ENCODE data around the gene ASIC3.

Gene ASIC3

DNA sequence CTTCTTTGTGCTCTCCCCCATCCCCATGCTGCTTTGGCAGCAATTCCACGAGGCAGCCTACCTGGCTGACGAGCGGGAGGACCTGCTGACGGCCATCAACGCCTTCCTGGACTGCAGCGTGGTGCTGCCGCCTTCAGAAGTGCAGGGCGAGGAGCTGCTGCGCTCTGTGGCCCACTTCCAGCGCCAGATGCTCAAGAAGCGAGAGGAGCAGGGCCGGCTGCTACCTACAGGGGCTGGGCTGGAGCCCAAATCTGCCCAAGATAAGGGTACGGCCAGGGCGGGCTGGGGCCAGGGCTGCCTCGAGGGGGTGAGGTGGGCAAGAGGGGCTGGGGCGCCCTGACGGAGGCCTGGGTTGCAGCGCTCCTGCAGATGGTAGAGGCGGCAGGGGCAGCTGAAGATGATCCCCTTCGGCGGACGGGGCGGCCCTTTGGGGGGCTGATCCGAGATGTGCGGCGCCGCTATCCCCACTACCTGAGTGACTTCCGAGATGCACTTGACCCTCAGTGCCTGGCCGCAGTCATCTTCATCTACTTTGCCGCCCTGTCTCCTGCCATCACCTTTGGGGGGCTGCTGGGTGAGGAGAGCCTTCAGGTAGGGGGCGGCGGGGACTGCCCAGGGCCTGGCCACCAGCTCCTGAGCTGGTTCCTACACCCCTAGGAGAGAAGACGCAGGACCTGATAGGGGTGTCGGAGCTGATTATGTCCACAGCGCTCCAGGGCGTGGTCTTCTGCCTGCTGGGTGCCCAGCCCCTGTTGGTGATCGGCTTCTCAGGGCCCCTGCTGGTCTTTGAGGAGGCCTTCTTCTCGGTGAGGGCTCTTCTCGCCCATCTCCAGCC is 22.9 kb downstream of the ASIC3 start:
- DNase-seq (ENCODE audit: low read depth): no peak

DNA sequence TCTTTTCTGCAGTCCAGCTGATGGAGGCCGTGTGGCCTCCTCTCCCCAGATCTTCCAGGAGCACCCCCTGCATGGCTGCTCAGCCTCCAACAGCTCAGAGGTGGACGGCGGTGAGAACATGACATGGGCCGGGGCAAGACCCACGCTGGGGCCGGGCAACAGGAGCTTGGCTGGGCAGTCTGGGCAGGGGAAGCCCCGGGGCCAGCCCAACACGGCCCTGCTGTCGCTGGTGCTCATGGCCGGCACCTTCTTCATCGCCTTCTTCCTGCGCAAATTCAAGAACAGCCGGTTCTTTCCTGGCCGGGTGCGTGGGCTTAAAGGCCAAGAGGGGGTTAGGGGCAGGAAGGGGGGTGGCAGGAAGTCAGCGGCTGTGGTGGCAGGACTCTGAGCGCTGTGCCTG is 25.7 kb downstream of the ASIC3 start:
- DNase-seq (ENCODE audit: low read depth): no peak

DNA sequence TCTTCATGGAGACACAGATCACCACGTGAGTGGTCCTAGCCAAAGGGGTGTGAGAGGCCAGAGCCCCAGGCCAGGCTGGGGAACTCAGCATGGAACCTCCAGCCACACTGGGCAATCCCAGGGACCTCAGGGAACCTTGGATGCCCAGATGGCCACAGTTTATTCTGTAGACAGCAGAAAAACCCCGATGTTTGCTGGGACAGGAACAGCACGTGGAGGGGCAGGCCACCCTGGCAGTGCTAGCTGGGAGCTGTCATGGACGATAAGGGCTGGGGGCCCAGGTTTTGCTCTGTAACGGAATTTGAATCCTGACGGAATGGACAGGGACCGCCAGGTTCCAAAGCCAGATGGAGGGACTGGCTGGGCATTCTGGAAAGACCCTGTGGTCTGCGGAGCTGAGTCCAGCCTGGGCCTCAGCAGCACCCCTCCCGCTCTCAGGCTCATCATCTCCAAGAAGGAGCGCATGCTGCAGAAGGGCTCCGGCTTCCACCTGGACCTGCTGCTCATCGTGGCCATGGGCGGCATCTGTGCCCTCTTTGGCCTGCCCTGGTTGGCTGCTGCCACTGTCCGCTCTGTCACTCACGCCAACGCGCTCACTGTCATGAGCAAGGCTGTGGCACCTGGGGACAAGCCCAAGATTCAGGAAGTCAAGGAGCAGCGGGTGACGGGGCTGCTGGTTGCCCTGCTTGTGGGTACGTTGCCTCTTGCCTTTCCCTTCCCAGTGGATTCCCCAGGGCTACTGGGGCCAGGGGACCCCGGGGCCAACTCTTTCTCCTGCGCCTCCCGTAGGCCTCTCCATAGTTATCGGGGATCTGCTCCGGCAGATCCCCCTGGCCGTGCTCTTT is 26.7 kb downstream of the ASIC3 start:
- no peak for DNase-seq (ENCODE audit: low read depth)

DNA sequence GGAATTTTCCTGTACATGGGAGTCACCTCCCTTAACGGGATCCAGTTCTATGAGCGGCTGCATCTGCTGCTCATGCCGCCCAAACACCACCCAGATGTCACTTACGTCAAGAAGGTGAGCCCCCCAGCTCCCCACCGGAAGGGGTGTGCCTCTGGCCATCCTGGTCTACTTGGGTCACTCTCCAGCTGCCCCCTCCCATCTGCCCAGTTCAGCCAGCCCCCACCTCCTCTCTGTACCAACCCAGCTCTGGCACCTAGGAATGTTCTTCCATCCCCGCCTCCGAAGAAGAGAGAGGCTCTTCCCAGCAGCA is 27.3 kb downstream of the ASIC3 start:
- no peak for DNase-seq (ENCODE audit: low read depth)

DNA sequence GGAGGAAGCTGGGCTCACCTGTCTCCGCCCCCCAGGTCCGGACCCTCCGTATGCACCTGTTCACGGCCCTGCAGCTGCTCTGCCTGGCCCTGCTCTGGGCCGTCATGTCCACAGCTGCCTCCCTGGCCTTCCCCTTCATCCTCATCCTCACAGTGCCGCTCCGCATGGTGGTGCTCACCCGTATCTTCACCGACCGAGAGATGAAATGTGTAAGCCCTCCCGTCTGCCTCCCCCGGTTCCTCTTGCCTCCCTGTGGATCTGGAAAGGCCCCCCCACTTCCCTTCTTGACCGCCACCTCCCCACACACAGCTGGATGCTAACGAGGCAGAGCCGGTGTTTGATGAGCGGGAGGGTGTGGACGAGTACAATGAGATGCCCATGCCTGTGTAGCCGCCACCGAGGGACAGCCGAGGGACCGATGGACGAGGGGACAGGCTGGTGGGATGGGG is 27.7 kb downstream of the ASIC3 start:
- DNase-seq (ENCODE audit: low read depth): no peak

DNA sequence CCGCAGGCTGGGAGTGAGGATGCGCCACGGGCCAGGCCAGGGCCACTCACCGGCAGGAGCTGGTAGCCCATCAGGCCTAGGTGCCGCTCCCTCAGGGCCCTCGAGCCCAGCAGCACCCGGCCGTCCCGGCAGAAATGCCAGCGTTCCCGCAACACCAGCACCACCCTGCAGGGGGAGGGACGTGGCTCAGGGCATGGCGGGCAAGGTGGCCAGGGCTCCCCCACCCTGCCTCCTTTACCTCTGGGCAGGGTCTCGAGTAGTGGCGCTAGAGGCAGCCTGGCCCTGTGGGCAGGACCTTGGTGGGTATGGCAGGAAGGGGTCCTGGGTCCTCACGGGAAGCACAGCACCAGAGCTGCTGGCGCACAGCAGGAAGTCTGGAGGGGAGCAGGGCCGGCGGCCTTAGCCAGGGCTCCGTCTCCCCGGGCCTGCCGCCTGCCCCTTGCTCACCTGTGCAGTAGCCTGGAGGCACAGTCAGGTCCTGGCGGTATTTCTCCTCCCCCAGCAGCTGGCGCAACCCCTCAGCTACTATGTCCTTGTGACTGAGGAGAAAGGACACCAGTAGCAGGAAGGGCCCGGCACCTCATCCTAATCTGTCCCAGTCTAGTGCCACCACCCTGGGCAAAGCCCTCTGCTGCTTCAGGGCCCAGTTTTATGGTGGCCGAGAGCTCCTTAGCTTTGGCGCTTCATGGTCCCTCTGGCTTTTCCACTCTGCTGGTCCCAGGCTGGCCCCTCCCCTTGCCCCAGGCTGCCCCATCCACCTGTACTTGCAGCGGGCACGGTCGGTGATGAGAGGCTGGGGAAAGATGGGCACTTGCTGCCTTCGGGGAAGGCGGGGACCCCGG is 28.8 kb downstream of the ASIC3 start:
- no peak for DNase-seq (ENCODE audit: low read depth)

DNA sequence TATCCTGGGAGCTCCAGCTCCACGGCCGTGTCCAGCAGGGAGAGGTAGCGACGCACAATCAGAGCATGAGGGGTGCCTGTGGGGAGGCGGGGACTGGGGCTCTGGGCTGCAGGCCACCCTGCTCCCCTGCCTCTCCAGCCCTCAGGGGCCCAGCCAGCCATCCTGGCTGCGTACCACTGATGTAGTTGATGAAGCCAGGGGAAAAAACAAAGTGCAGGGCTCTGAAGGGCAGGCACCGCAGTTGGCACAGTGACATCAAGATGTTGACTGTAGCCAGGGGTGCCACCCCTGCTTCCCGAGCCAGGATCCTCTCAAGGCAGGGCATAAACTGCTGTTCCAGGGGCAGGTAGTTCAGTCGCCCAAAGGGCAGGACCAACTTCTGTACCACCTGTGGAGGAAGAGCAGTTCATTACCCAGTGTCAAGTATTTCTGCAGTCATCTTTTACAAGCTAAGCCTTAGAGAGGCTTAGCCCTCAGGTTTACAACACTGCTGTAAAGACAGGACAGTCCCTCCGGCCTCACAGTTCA is 29.4 kb downstream of the ASIC3 start:
- DNase-seq (ENCODE audit: low read depth): no peak

DNA sequence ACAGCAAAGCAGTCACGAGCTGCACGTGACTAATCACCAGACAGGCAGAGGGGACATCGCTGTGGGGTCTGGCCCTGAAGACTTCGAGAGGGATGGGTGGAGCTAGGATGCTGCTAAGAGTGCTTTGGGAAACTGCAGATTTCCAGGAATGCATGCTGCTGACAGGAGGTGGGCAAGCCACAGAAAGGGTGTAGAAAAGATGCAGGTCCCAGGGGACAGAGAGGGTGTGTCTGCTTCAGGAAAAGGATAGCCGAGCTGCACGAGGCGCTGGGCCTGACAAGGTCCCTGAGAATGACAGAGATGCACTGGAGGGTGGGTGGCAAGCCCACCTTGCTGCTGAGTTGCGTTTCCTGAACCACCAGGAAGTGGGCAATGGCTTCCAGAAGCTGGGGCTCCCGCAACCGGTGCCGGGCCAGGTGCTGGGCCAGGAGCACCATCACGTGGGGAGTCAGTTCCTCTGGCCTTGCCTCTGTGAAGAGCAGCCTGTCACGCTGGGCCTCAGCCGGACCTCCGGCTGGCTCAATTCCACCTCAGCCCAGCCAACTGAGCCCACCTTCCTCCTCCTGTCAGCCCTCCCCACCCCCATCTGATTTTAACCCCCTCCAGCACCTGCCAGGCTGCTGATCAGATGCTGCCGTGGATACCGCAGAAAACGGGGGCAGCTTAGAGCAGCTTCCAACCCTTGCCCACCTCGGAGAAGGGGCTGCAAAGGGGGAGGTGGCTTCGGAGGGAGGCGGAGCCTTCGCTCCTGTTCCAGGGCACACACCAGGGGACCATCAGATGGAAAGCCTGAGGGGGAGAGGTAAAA is 30.1 kb downstream of the ASIC3 start:
- DNase-seq (ENCODE audit: low read depth): no peak

DNA sequence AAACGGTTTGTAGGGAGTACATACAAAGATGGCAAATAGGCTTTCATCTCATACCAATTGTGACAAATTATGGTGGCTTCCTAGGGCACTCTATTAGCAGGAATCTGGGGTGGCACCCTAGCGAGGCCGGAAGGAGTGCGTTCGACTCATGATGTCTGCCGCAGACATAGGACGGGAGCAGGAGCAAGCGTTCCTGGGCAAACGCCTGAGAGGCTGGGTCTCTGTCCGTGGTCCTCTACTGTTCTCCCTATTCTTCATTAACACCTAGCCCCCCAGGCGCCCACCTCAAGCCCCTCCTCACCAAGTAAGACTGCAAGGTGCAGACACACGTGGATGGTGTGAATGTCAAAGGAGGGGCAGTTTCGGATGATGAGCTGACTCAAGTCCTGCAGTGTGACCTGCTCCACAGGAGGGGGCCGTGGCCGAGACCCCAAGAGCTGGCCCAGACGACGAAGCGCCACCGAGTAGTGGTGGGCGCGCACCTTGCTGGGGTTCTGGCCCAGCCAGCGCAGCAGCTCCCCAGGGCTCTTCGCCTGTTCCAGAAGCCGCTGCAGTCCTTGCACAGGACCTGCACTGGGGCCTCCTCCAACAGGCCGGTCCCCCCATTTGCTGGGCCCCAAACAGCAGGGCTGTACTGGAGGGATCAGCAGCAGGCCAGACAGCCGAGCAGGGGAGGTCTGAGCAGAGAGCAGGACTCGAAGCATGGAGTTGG is 31.0 kb downstream of the ASIC3 start:
- no peak for DNase-seq (ENCODE audit: low read depth)

DNA sequence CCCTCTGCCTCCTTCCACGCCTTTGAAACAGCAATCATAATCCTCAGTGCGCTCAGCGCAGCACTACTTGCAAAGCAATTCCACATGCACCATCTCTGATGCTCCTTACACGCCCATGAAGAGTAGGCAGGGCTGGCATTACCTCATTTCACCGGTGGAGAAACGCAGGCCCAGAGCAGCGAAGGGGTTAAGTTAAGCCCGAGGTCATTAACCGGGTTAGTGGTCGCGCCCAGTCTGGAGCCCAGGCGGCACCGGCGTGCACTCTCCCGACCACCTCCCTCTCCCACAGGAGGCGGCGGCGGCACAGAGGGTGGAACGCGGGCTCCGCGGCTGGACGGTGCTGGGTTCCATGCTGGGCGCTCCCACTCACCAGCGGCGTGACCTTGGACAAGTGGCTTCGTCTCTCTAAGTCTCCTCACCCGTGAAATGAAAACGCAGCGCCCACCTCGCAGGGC is 31.8 kb downstream of the ASIC3 start:
- DNase-seq (ENCODE audit: low read depth): no peak

DNA sequence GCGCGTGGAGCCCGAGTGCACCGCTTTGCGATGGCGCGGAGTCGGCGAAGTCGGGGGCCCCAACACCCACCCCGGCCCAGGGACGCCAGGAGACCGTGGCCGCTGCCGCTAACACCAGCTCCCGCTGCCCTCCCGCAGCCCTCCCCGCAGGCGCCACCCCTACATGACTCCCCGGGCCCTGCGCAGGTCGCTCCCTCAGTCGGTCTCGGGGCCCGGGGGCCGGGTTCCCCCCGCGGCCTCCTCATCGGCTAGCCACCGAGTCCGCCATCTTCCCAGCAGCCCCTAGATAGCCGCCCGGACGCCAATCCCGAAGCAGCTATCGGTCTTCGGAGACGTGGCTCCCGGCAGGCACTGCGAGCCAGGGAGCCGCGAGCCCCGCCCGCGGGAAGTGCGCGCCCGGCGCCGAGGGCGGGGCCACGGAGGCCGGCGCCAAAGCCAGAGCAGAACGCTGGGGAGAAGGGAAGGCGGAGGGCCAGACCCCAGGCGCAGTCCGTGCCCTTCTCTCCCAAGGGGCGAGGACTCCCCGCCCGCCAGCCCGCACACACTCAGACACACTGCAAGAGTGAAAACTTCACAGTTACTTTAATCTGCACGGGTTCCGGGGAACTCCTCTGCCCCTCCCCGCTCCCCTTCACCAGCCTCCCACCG is 32.3 kb downstream of the ASIC3 start, which contains the start of gene FASTK:
Gene FASTK (minus strand): TSS at position 288 of the 648 bp plus-strand sequence. CDS start 43 bp downstream, at position 245.
- DNase-seq (ENCODE audit: low read depth): peak; percentile 86

DNA sequence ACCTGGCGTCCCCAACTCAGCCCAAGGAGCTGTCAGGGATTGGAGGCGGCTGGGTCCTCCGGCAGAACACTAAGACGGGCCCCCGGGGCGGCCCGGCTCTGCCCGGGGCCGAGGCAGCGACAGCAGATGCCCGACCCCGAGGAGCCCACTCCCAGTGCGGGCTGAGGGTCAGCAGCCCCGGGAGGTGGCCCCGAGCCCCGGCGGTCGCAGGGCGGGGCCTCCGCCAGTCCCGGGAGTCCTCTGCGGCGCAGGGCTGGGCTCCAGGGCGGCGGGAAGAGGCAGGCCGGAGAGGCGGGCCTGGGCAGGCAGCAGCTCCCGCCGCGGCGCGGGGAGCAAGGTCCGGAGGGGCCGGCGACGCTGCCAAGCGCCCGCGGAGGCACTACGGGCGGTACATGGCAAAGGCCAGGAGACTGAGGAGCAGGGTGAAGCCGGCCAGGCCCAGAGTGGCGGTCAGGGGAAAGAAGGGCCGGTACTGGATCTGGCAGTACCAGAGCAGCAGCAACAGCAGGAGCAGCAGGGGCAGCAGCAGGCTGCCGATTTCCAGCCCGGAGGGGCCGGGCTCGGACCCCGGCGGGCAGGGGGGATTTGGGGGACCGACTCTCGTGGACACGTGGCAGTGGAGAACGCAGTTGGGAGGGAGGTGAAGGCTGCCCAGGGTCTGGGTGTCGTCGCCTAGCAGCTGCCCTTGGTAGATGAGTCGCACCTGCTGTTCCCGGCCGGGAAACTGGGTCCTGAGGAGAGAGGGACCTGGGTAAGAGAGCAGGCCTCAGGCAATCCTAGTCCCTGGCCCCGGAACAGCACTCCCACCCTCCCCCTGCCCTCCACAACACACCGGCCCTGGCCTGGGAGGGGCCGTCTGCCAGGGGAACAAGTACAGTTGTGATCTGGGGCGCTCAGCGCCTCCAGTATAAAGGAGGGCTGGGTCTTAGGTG is 33.1 kb downstream of the ASIC3 start:
- no peak for DNase-seq (ENCODE audit: low read depth)

DNA sequence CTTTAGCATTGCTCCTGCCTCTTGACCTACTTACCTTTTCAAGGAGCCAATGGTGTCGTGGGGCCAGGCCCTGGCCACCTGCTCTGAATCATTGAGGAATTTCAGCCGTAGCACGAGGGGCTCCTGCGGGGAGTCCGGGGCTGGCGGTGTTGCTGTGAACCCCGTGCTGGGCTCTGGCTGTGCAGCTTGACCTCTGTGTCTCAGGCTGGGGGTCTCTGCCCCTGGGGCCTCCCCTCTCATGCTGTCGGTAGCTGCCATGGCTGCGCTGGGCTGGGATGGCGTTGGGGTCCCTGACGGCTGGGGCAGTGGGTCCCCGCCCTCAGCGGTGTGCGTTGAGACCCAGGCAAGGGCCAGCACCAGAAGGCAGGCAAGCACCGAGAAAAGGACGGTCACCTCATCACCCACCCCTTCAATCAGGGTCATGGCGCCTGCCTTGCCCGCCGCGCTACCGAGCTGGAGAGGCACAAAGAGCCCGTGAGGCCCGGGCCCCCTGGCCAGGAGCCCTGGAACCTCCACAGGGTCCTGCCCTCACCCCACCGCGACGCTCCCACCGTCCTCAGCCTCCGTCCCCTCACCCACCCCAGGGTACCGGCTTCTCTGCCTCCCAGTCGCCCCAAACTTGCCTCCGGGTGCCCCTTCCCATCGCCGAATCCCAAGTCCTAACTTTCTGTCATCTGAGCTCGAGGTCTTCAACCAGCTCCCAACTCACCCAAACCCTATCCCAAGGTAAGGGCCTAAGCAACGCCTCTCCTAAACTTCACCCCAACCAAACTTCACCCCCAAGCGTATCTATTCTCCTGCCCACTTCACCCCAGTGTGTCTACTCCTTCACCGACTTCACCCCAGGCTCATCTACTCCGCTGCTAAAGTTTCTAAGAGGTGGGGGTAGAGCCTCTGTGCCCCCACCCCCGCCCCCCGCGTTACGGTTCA is 34.1 kb downstream of the ASIC3 start:
- no peak for DNase-seq (ENCODE audit: low read depth)

DNA sequence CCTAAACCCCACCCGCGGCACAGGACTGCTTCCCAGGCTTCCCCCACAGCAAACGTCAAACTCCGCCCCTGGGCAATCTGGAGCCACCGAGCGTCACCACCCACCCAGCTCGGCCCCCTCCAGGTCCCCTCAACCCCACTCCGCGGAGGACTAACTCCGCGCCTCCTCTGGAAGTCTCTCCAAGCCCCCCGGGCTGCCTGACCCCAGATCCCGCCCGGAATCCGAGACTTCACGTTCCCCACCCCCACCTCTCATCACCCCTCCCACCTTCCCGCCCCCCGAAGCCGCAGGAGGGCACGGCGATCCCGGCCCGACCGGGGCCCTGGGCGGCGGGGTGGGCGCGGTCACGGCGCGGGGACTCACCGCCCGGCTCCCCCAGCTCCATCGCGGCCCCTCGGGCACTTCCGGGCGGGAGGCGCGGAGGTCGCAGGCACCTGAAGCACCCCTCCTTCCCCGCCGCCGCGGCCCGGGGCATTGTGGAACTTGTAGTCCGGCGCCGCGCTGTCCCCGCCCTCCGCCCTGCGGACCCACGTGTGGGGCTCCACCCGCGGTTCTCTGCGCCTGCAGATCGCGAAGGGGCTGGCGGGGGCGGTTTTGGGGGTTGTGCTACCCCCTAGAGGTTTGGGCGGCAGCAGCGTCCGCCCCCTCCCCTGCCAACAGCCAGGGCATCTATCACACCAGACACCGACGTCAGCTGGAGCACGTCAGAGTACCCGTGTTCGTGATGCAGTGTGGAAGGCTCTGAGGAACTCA is 34.9 kb downstream of the ASIC3 start, which contains the start of gene TMUB1:
Gene TMUB1 (minus strand): TSS at position 423 of the 753 bp plus-strand sequence. CDS start 930 bp downstream, outside the sequence.
- peak; percentile 92 for DNase-seq (ENCODE audit: low read depth)

DNA sequence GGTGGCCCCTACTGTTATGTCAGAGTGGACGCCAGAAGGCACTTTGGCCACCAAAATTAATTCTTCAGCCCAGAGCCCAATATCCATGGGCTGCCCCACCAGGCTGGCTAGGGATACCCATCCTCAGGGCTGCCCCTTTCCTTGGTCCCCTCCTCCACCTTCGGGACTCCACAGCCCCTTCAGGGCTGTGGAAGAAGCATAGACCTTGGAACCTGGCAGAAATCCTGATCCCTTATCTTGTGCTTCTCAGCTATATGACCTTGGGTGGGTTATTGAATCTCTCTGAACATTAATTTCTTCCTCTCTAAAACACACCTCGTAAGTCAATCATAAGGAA is 35.5 kb downstream of the ASIC3 start:
- no peak for DNase-seq (ENCODE audit: low read depth)

DNA sequence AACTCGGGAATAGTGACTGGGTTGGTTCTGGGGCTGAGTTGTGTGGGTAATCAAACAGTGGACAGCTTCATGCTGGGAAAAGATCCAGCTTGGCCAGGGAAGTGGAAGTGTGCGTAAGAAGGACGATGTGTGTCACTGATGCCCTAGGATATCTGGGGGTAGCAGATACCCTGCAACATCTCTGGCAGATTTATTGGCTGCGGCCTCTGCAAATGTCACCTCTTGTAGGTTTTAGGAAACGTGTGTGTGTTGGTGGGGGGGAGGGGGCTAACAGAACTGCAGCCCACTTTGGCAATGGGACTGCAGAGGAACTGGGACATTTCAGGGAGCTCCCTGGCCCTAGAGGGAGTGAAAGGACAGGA is 37.0 kb downstream of the ASIC3 start:
- no peak for DNase-seq (ENCODE audit: low read depth)

Measured in T-helper 22 cell (primary cell).